H1 (cell line): ENCODE measurements around the gene MADD. TPM values are rescaled to one million over a fixed set of nuclear protein-coding genes. Genes with fewer than 3 reads are reported as not detected.

Experiments
- CEBPB ChIP-seq: IDR thresholded peaks from 2 replicates; pipeline ENCODE4 v1.6.1; 2012; ENCODE audit warnings: low read depth, low read length
- EGR1 ChIP-seq: IDR thresholded peaks from 2 replicates; pipeline ENCODE4 v1.6.1; 2011; ENCODE audit warnings: low read depth, low read length, borderline replicate concordance
- RXRA ChIP-seq: IDR thresholded peaks from 2 replicates; pipeline ENCODE4 v1.6.1; 2011; ENCODE audit warnings: low read depth, mild to moderate bottlenecking, low read length, moderate library complexity; ENCODE audit not compliant: insufficient read depth
- ZNF274 ChIP-seq: IDR thresholded peaks from 2 replicates; pipeline ENCODE4 v1.7.0; 2012; ENCODE audit warnings: low read length, borderline replicate concordance; ENCODE audit errors: extremely low read depth
- polyA plus RNA-seq, 7 experiments: library from polyadenylated mRNA; depleted of rRNA in 3 of 7; stranded (reverse) in 5 of 7; unstranded in 2 of 7; fragments of >200 nt in 5 of 7; fragments of 200-250 nt in 2 of 7; gene quantifications; 1 replicate in 5 of 7; 2 replicates in 1 of 7; 4 replicates in 1 of 7; pipeline versions ENCODE4 v1.2.1 to v1.2.3, GENCODE V29; 2011 to 2013; ENCODE audit warnings: missing spikeins in 2 of 7, mixed read lengths in 2 of 7
- total RNA-seq: library from RNA; stranded (reverse); fragmentation: NEBNext Ultra II Directional; extraction: Animal tissue kit (Norgen Biotek cat#: 25700); gene quantifications from 2 replicates; pipeline ENCODE4 v1.2.1, GENCODE V29; 2021

Gene MADD
- total and polyA plus RNA-seq, 2 of the 8 experiments (the other 6 are each of a cell fraction or from before 2014, with no cell fraction given) = 32.5 to 45.4 TPM

DNA sequence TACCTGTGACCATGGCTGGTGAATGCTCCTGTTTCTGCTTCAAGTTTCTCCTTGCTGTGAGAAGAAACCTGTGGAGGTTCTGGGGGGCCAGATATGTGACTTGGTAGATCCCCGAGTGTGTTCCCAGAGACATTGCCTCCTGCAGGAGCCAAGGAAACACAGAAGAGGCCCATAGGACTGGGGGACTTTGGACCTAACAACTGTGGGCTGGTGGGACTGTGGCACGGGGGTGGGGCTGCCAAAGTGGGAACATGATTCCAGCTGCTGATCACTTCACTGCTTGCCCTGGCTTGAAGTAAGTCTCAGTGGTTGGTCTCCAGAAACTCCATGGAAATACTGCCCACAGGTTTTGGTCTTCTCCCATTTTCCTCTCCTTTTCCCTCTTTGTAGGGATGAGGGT lies 16.3 kb upstream of the MADD start (continued):
- TF ChIP-seq EGR1 (no peak), CEBPB (no peak), ZNF274 (no peak), RXRA (no peak)
- TF ChIP-seq, all 59 proteins: peak for 0
